Measurements from ENCODE around the gene DUSP23.

DNA sequence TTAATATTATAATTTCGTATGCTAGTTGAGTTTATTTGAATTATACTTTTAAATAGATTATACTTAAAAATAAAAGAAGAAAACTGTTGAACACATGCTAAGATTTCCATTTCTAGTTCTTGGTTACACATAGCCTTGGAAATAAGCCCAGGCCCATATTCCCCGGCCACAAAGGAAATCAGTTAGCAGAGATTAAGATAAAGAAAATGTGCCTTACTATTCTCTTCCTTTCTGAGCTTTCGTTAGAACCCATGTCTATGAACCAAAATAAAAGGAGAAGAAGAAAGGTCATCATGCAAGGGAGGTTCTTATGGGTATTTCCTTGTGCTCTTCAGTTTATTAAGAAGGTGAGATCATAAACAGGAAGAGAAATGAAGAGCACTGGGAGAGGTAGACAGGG is 34.1 kb upstream of the DUSP23 start:
- no peak for TF ChIP-seq REST (IDR thresholded peaks at IDR 0.05; ENCODE audit: borderline replicate concordance)
- TF ChIP-seq EZH2 (IDR thresholded peaks at IDR 0.05; ENCODE audit: borderline replicate concordance, insufficient read depth, low read length, poor library complexity, severe bottlenecking), result no peak
- no peak for TF ChIP-seq TAF1 (IDR thresholded peaks at IDR 0.05; ENCODE audit: low read depth)
- TF ChIP-seq CTCF (IDR thresholded peaks at IDR 0.05; ENCODE audit: poor library complexity, severe bottlenecking), result no peak
- TF ChIP-seq POLR2AphosphoS5 (IDR thresholded peaks at IDR 0.05), result no peak

Data from neural cell (in vitro differentiated cells).